GM19193 (cell line): Measurements from ENCODE around the gene FAM107B.

Source experiments
- POLR2A ChIP-seq: IDR thresholded peaks from 4 replicates; pipeline ENCODE4 v1.6.1; 2011; ENCODE audit not compliant: insufficient read depth, insufficient read length; ENCODE audit errors: extremely low read depth

Gene FAM107B

DNA sequence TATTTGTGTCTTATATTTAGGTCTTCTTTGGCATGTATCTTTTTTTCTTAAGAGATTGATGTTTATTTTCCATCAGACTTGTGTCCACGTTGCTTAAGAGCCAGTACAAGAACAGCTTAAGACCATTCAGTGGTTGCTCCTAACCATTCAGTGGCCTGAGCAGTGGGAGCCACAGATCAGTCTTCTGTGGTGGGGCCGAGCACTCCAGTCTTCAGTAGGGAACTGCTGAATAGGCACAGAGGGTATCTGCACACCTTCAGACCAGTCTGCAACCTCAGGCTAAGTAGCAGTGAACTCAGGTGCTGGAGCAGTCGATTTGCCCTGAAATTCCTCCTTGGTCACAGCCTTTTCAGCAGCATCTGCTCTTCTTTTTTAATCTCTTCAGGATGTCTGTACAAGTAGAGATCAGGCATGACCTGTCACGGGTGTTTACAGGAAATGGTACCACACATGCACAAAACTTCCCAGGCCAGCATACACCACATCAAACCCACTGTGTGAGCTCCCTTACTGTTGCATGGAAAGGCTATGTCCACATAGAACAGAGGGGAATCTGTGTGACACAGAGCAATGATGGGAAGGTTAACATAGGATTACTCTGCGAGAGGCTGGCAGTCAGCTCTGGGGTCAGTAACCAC, 51.5 kb downstream of the FAM107B start:
- TF ChIP-seq POLR2A: no peak

DNA sequence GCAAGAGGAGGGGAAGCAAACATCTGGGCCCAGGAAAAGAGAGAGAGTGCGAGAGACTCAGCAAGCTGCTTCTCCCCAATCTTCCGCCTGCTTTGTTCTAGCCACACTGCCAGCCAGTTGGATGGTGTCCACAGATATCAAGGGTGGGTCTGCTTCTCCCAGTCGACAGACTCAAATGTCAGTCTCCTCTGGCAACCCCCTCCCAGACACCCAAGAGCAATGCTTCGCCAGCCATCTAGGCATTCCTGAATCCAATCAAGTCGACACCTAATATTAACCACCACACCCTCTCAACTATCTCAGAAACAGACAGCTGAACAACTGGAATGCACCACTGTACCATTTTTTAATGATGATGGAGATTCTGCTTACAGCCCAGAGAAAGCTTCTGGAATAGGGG, 57.1 kb downstream of the FAM107B start:
- TF ChIP-seq POLR2A: no peak

DNA sequence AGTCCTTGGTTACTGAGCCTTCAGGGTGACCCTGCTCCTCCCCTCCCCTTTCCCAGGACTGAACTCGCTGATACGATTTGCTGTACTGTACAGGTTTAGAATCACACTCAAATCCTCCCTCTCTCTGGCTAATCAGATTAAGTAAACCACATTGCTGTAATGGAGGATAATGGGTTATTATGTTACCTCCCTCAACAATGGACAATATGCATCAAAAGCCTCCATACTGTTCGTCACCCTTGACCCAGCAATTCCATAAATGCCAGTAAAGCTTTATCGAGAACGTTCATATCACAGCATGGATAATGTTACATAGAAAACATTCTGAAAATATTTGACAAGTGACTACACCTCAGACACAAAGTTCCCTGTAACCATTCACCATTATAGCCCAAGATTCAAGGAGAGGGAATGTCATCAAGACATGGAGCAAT, 61.7 kb downstream of the FAM107B start:
- TF ChIP-seq POLR2A: no peak

DNA sequence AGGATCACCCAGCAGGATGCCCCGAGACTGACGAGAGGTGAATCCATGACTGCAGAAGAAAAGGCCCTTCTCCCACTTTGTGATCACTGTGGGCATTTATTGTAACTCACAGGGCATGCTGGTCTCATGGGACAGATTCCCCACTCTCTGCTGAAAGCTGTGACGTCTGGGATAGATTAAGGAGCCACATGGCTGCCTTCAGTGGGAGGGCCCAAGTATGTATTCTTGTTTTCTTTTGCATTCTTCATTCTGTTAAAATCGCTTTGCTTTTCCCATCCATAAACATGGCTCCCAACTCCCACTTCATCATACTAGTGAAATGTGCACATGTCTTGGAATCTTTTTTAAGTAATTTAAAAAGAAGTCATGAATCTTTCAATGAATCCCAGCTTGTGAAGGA, 67.2 kb downstream of the FAM107B start:
- TF ChIP-seq POLR2A: no peak

DNA sequence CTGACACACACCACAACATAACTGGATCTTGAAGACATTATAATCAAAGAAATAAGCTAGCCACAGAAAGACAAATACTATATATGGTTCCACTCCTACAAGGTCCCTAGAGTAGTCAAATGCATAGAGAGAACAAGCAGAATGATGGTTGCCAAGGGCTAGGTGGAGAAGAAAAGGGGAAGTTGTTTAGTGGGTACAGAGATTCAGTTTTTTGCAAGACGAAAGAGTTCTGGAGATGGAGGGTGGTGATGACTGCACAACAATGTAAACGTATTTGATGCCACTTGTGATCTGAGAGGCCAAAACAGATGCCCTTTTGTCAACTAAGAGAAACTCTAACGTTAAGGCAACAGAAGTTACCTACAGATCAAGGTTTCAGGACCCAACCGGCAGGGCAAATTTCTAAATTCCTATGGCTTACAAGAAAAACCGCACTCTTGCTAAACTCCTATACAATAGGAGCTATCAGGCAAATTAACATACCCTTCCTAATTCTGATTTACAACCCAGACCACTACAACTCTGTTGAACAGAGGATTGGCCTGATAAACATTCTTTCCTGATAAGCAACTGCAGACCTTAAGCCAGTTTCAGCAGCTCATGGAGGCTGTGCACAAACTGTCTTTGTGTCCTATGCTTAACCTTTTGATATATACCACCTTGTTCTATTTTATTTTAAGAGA, 69.0 kb downstream of the FAM107B start:
- TF ChIP-seq POLR2A: no peak

DNA sequence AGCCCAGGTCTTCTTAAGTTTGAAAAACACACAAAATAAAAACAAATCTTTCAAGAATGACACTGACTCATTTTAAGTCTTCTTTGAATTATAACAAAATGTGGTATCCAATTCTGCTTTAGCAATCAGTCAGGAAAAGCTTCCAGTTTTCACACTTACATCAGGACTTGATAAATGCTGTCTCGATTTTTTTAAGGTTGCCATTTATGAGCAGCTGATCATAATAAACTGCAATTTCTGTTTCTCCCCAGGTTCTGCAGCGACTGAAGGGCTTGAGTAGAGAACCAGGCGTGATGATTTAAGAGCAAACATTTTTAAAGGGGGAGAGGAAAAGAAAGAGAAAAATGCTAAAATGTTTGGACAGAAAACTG, 71.1 kb downstream of the FAM107B start:
- no peak for TF ChIP-seq POLR2A

DNA sequence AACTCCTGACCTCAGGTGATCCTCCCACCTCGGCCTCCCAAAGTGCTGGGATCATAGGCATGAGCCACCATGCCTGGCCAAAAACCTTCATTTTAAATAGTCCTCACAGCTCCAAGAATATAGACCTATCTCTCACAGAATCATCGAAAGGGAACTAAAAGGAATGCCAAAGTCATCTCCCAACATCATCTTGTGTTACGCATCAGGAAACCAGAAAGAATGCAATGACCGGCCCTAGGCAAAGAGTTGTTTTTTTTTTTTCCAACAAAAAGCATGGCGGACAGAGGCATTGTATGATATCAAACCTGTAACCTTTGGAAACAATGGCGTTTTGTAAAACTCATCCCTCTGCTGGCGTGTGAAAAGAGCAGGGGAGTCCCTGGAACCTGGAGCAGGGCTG, 73.2 kb downstream of the FAM107B start:
- no peak for TF ChIP-seq POLR2A

DNA sequence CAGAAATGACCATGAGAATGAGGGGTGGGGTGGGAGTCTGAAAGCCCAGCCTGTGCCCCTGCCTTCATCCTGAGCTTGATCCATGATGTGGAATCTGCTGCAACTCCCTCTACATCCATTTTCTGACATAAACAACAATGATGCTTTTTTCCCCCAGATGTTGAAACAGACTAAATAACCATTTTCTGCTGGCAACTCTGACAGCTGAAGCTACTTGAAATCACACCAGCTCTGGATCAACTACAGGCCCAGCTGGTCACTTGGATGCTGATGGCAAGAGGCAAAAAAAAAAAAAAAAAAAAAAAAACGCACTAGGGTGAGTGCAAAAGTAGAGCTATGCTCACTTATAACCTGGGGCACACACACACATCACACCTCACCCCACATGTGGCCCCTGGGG, 74.2 kb downstream of the FAM107B start:
- no peak for TF ChIP-seq POLR2A

DNA sequence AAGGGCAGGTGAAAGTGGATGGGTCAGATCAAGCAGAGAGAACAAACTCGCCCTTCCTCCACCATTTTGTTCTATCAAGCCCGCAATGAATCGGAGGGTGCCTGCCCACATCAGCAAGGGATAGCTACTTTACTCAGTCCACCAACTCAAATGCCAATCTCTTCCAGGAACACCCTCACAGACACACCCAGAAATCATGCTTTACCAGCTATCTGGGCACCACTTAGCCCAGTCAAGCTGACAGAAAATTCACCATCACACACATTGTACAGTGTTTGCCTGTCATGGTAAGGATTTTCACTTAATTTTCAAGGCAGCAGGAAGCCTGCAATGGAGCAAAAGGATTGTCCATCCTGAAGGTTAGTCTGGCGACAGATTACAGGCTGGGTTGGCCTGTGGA, 75.2 kb downstream of the FAM107B start:
- TF ChIP-seq POLR2A: no peak

DNA sequence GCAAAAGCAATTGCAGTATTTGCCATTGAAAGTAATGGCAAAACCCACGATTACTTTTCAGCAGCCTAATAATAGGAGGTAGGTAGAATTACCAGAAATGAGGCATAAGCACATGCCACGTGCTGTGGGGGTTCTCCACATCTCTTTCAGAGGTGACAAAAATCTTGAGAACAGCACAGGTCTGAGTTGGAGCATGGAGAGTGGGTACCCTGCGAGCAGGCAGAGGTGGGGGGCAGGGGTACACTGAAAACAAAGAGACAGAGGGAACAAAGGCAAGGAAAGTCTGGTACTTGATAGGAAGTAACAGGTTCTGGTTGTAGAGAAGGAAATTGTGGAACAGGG, 75.9 kb downstream of the FAM107B start:
- TF ChIP-seq POLR2A: no peak

DNA sequence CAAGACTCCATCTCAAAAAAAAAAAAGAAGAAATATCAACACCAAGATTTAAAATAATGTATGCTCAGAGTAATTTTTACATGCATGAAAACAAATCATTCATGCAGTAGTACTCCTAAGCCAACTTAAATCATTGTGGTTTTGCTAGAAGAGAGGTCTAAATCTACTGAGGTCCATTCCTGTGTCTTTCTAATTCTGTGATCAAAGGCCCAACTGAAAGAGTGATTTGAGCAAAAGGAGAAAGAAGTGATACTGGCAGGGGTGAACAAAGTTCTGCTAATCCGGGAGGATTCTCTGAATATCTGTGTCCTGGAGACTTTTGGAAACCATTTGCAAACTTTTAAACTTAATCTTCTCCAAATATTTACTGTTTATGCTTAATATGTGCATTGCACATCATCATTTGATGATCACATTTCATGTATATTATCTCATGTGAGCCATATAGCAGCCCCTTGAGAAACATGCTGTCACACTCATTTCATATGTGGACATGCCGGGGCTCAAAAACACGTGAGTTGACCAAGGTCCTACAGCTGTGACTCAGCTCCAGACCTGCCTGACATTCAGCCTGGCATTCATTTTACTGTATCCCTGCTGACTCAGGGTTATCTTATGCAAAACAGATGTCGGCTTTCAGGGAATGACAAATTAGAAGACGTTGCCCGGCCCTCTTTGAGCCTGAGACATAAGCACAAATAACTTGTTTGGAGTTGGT, 76.4 kb downstream of the FAM107B start:
- TF ChIP-seq POLR2A: no peak

DNA sequence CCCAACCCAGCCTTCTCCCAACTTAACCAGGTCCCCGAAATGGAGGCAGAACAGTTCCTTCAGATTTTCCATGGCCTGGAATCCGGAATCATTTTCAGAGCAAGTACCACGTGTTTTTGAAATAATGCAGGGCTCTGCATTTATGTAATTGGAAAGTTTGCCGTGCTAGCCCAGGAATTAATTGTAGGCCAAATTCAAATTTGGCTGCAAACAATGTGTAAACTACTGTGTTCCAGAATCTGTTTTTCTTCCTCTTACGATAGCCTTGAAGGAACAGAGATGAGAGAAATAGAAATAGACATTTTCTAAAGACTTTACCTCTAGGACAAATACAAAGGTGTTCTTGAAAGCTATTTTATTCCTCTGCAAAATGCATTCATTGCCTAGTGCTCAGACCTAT, 77.4 kb downstream of the FAM107B start:
- TF ChIP-seq POLR2A: no peak

DNA sequence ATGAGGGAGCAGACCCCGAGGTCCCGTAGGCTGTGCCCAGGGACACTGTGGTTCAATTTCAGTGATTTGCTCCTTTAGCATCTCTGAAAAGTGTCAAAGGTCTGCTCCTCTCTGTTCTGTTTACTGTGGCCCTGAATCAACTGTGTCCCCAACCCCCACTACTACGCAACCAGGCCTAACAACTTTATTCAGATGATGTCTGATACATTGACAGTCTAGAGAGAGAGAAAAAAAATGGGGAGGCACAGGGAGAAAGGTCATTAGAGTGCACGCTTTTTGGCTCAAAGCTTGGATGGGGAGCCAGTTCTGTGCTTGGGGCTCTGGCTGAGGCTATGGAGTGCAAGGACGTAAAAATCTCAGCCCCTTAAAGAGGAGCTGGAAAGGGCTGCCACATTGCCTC, 77.9 kb downstream of the FAM107B start:
- no peak for TF ChIP-seq POLR2A

DNA sequence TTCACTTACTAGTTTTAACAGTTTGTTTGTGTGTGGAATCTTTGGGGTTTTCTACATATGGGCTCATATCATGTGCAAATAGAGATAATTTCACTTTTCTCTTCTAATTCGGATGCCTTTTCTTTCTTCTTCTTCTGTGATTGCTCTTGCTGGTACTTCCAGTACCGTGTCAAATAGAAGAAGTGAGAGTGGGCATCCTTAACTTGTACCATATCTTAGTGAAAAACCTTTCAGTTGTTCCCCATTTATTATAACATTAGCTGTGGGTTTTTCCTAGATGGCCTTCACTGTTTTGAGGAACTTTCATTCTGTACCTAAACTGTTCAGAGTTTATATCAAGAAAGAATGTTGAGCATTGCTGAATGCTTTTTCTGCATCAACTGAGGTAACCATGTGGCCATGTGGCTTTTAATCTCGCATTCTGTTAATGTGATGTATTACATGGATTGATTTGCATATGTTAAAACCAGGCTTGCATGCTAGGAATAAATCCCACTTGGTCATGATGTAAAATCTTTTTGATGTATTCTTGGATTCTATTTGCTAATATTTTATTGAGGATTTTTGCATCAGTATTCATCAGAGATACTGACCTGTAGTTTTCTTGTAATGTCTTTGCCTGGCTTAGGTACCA, 78.7 kb downstream of the FAM107B start:
- no peak for TF ChIP-seq POLR2A

DNA sequence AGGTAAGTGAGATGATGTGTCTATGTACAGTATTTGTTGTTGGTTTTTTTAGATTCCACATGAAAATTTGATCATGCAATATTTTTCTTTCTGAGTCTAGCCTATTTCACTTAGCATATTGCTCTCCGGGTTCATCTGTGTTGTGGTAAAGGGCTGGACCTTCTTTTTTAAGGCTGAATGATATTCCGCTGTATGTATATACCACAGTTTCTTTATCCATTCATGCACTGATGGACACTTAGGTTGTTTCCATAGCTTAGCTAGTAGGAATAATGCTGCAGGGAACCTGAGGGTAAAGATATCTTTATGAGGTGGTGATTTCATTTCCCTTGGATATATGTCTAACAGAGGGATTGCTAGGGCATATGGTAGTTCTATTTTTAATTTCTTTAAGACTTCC, 80.8 kb downstream of the FAM107B start:
- no peak for TF ChIP-seq POLR2A

DNA sequence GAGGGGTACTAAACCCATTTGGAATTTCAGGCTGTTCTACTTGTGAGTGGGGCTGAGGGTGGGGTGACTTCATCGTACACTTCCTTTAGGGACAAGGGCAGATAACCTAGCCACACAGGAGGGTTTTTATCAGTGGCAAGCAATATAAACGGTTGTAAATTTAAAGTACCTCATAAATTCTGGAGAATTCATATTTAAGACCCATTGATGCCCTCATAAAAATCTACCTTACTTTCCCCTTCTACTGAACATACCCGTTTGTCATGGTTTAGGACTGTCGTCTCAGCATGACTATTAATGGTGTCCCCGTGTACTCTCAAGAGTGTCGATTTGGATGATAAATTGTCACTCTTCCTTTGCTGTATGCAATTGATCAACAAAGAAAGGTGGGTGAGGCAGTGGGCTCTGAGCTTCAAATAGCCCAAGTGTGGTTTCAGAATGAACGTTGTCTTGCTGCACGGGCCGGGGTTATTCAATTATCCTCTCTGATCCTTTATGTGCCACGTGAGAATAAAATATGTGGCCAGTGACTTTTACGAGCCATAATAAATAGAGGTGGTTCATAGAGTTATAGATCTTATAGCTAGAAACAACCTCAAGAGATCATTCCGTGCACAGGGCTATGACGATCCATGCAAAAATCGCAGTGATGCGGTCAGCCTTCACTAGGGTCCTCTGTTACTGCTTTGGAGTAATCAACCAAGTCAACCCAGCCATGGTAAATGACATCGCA, 82.2 kb downstream of the FAM107B start:
- no peak for TF ChIP-seq POLR2A

DNA sequence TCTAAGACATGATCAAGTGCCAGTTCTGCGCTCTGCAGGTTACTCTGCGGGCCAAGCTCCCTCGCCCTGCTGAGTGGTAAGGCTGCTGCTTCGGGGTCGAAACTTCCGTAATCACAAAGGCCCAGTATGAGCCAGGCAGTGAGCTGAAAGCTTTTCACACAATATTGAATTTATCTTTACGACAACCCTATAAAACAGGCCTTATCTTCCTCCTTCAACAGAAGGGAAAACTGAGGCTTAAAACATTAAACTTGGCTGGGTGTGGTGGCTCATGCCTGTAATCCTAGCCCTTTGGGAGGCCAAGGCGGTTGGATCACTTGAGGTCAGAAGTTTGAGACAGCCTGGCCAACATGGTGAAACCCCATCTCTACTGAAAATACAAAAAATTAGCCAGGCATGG, 83.3 kb downstream of the FAM107B start:
- no peak for TF ChIP-seq POLR2A
